Right ventricle myocardium superior (tissue), 1 donor: ENCODE measurements around the gene EPHA2. TPM values are rescaled to one million over a fixed set of nuclear protein-coding genes. Genes with fewer than 3 reads are reported as not detected.

ENCODE experiments used
- total RNA-seq: library from RNA; stranded (reverse); fragmentation: NEBNext Ultra II Directional; extraction: Animal tissue kit (Norgen Biotek cat#: 25700); gene quantifications from one replicate; pipeline ENCODE4 v1.2.1, GENCODE V29; 2021
- donor health status: DM: no; HTN: yes; CAD: no; lungs with severe emphysema.

Gene EPHA2
- total RNA-seq, 1 donor from 2014 or later: 7.3 TPM

Other genes with a start within 250 kb of the EPHA2 start
- 21.2 TPM for gene ZBTB17, start 180.0 kb downstream of the EPHA2 start, total RNA-seq
- 0.59 TPM for gene SRARP, start 151.8 kb downstream of the EPHA2 start, total RNA-seq
- gene HSPB7, start 138.0 kb downstream of the EPHA2 start, total RNA-seq: 3,577 TPM
- gene CLCNKA, start 134.0 kb downstream of the EPHA2 start, total RNA-seq: 0.35 TPM
- gene CLCNKB, start 112.3 kb downstream of the EPHA2 start, total RNA-seq: 2.5 TPM
- 4.5 TPM for gene FAM131C, start 82.4 kb downstream of the EPHA2 start, total RNA-seq
- 1.8 TPM for gene ARHGEF19, start 56.6 kb upstream of the EPHA2 start, total RNA-seq
- gene CPLANE2, start 81.1 kb upstream of the EPHA2 start, total RNA-seq: 10.1 TPM
- gene FBXO42, start 196.4 kb upstream of the EPHA2 start, total RNA-seq: 17.1 TPM
- 91.1 TPM for gene SZRD1, start 211.2 kb upstream of the EPHA2 start, total RNA-seq